HG02798 (cell line): Measurements from ENCODE around the gene FARSB.
"Not testable (repeated sequence)": the region's sequence is repeated elsewhere in the genome, so short reads cannot be mapped to it uniquely, and the experiment has no call there.

Experiments used
- ATAC-seq: cut with Tn5 transposase; IDR thresholded peaks from one replicate; pipeline ENCODE4 v1.9.1; 2021; ENCODE audit warnings: mild to moderate bottlenecking; ENCODE audit not compliant: unreplicated experiment, poor library complexity

FARSB gene

DNA sequence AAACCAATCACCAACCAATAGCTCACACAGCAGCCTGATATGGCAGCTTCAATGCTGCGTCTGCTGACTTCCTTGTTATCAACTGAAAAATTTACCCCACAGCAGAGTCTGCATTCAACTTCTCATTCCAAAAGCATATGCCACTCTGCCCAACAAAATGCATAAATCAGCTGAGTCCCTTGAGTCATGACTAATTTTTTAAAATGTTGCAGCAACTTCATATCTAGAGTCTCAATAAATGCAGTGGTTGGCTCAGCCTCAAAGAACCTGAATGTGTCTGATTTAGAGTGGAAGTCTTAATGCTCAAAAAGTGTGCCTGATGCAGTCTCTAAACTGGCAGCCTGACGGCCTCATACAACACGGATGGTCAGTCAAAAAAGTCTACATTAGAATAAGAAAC is 46.5 kb downstream of the FARSB start:
- ATAC-seq = no peak

- ATAC-seq = no peak
Observed at GRCh38 chr2:222608081-222608480, 47.8 kb downstream of the FARSB start.

- ATAC-seq = no peak
Observed at GRCh38 chr2:222606306-222606705, 49.6 kb downstream of the FARSB start.

- ATAC-seq = no peak
Observed at GRCh38 chr2:222604749-222605515, 51.0 kb downstream of the FARSB start.

GRCh38 chr2:222603501-222603900 is 52.4 kb downstream of the FARSB start:
- no peak for ATAC-seq

DNA sequence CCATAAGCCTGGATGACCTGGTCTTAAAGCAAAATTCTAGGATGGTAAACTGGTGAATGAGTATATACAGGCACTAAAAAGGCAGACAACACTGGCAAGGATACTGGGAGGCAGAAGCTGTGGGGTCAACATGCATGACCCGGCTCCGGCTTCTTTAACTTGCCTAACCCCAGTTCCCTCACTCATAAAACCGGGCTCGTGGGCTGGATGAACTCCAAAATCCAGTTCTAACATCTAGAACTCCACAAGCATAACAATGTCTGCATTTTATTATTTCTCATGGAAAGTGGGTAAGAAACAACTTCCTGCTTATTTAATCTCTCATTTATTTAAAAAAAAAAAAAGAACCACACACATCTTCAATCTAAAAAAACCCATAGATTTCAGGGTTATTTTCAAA is 57.3 kb downstream of the FARSB start:
- ATAC-seq = no peak

- ATAC-seq = no peak
Observed at GRCh38 chr2:222595581-222595980, 60.3 kb downstream of the FARSB start.

DNA sequence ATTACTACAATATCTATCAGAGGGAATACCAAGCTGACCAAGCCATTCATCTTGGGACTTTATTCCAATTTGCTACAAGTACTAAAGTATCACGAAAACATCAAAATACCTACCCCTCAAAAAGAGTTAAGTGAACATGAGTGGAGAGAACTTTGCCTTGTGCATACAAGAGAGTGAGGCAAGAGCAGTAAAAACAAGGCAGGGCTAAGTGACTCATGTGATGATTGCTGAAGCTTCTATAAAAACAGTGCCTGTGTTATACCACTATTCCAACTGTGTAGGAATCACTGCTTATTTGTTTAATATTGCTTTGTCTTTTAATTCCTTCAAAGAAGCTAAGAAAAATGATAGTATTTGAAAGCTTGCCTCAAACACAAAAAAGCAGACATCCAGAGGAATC is 61.2 kb downstream of the FARSB start:
- ATAC-seq = no peak

DNA sequence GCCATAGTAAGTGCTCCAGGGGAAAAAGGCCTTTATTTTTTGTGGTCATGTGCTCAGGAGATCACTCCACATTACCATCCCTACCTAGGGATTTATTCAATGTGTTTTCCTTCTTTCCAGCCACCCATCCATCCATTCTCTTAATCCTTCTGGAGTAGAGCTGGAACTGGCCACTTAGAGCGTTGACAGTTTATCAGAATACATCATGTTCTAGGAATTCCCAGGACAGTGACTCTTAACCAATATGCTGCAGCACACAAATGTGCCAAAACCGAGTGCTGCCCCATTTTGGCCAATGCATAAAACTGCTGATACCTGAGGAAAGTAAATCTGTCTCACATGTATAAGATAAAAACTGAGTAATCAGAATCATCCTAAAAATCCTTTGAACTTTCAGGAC is 63.7 kb downstream of the FARSB start:
- no peak for ATAC-seq

GRCh38 chr2:222591661-222592060 is 64.2 kb downstream of the FARSB start:
- ATAC-seq = no peak

- ATAC-seq = not testable (repeated sequence)
Observed at GRCh38 chr2:222584589-222584988, 71.3 kb downstream of the FARSB start.

- no peak for ATAC-seq
Observed at GRCh38 chr2:222582928-222583327, 73.0 kb downstream of the FARSB start.

DNA sequence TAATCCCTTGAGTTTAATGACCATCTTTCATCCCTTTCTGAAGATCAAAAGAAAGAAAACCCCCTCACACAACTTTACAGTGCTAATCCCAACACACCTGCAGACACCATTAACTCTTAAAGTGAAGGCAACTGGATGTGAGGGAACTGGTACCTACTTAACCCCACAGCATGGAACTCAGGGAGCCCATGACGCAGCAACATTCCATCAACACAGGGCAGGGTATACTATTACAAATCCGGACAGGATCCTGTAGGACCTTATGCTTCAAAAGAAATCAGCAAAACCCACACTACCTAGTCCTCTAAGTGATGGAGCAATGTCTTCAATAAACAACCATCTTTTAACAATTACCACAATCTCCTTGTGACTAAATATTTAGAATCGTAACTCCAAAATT is 78.6 kb downstream of the FARSB start:
- ATAC-seq = no peak

GRCh38 chr2:222576171-222577081 is 79.5 kb downstream of the FARSB start:
- ATAC-seq = no peak

GRCh38 chr2:222575618-222576017 is 80.3 kb downstream of the FARSB start:
- no peak for ATAC-seq

DNA sequence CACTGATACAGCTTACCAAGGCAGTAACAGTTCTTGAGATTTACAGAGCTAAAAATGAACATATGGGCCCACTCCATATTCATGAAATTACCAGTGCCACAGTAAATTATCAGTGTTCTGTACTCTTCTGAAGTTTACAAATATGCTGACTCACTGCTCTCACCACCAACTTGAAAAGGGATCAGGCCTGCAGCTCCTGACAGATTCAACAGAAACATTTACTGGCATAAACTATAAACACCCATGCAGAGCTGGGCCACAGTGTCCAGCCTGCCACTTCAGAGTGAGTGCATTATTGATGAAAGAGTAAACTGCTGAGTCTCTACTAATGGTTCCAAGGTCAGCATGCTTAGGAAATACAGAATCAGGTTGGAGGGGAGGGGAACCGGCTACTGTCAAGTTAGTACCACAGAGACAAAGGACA is 83.1 kb downstream of the FARSB start:
- ATAC-seq = no peak

- no peak for ATAC-seq
Observed at GRCh38 chr2:222572264-222572721, 83.6 kb downstream of the FARSB start.

DNA sequence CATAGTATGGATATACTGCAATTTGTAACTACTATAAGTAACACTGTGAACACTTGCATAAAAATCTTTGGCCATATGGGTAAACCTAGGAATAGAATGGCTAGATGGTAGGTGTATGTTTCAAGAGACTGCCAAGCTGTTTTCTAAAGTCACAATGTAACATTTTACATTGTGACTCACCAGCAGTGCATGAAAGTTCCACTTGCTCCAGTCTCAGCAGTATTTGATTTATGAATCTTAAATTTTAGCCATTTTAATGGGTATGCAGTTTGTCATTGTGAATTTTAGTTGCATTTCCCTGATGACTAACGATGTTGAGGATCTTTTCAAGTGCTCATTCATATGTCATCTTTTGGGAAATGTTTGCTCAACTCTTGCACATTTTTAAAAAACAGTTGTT is 86.1 kb downstream of the FARSB start:
- ATAC-seq = no peak

DNA sequence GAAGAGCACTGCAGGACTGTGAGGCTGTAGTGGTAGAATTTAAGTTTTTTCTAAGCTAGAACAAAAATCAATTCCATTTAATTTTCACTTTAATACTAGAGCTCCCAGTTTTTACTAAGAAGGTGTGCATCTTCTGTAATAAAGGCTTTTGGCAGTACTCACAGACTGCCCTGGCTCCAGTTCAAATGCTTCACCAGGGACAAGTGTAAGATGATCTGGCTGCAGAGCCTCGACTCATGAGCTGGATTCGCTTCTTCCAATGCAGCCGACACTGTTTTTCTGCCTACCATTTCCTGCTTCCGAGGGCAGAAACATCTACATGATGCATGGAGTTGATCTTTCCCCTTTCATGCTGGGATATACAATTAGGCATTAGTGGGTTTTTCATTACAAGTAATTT is 87.0 kb downstream of the FARSB start:
- ATAC-seq = no peak

DNA sequence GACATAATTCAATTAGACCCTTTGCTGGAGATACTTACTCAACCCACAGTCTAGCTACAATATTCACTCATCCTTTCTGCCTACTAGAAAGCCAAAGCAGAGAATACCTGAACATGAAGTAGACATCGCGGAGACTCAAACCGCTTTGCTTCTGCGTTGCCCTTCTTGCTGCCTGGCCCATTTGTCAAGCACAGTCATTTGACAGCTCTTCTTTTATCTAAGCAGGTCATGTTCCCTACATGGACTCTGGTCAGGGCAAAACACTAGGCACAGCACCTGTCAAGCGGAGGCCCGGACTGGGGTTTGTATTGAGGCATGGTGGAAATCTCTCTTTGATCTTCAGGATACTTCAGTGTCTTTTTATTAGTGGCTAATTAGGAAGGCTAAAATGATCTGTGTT is 89.7 kb downstream of the FARSB start:
- ATAC-seq = no peak

- ATAC-seq = no peak
Observed at GRCh38 chr2:222563936-222564335, 92.0 kb downstream of the FARSB start.
